HG03135 (cell line): Measurements from ENCODE around the gene SMAD6.

Experiments
- ATAC-seq: cut with Tn5 transposase; IDR thresholded peaks from one replicate; pipeline ENCODE4 v1.9.1; 2021; ENCODE audit warnings: mild to moderate bottlenecking, moderate library complexity; ENCODE audit not compliant: unreplicated experiment

Gene SMAD6

GRCh38 chr15:66771351-66771650, 69.3 kb downstream of the SMAD6 start:
- no peak for ATAC-seq

- ATAC-seq, result no peak
Observed at GRCh38 chr15:66772604-66773128, 70.6 kb downstream of the SMAD6 start.

DNA sequence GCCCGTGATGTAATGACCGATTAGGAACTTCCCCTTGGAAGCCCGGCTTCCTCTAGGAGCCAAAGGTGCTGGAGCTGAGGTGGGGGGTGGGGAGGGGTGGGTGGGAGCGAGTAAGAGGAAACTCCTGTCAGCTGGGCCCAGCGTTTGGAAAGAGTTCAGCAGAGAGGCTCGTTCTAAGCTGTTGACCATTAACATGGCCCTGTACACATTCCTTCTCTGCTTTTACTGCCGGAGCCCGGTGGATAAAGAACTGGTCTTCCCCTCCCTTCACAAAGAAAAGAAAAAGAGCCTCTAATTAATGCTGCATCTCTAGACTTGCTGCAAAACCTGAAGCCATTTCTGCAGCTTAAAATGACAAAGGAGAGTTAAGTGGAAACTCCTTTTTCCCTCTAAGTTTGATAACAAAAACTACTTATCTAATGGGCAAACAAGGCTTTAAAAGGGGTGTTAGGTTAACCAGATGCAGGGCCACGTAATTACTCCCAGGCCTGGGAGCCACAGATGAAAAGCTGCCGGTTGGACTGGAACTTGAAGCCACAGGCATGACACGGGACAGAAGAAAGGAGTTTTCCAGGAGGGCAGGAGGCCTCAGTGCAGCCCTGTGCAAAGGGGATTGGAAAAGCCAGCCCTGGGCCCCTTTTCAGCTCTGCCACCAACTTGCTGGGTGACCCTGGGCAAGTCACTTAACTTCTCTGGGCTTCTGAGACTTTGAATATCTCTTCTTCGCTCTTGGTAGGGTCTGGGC, 71.3 kb downstream of the SMAD6 start:
- ATAC-seq, result no peak

- ATAC-seq, result no peak
Observed at GRCh38 chr15:66774001-66774814, 72.2 kb downstream of the SMAD6 start.

DNA sequence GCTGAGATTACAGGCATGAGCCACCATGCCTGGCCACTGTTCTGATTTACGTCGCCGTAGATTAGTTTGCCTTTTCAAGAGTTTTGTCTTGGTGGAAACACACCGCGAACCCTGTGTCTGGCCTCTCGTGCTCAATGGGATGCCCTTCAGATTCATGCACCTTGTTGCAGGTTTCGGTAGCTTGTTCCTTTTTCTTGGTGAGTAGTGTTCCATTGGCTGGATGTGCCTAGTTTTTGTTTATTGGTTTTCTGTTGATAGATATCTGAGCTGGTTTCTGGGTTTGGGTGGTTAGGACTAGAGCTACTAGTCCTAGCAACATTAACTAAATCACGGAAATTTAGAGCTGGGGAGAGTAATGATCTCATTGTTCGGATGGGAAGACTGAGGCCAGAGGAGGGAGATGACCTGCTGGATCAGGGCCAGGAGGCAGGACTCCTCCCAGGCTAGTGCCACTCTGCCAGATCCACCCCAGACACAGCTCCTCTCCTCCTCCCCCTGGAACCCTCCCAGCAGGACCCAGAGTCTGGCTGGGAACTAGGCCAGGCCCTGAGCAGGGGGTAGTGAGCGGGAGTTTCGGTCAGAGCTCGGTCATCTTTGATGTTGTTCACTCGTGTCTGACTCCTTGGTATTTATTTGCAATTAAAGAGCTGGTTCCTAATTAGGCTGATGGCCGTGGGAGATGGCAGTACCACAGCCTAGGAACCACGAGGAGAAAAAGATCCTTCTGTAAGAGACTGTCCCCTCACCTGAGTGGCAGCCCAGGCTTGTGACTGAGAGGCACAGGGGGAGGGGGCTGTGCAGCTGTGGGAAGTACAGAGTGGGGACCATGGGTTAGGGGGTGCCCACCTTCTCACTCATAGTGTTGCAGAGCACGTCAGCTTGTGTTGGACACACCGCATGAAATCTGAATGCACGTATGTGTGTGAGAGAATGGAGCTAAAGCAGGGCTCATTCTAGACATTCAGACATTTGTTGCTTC, 73.4 kb downstream of the SMAD6 start:
- ATAC-seq, result no peak

- no peak for ATAC-seq
Observed at GRCh38 chr15:66777054-66777453, 75.0 kb downstream of the SMAD6 start.

DNA sequence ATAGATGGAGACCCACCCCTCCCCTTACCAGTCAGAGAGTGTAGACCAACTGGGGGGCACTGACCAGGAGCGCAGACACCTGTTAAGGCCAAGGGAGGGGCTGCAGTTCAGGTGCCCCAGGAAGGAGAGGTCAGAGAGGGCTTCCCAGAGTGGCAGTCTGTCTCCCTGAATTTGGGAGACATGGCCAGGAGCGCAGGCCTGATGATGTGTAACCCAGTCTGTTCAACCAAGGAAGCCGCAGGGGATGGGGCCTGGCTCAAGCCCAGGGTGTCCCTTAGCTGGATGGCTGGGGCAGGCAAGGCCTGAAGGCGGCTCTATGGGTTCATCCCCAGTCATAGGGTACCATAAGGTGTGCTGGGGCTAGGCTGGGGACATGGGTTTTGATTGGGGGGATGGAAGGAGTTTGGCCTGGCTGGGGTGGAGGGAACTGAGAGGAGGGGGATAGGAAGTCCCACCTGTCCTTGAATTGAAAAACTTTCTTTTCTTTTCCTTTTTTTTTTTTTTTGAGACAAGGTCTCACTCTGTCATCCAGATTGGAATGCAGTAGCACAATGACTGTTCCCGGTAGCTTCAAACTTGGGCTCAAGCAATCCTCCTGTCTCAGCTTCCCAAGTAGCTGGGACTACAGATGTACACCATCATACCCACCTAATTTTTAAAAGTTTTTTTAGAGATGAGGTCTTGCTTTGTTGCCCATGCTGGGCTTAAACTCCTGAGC, 75.7 kb downstream of the SMAD6 start:
- ATAC-seq, result no peak

DNA sequence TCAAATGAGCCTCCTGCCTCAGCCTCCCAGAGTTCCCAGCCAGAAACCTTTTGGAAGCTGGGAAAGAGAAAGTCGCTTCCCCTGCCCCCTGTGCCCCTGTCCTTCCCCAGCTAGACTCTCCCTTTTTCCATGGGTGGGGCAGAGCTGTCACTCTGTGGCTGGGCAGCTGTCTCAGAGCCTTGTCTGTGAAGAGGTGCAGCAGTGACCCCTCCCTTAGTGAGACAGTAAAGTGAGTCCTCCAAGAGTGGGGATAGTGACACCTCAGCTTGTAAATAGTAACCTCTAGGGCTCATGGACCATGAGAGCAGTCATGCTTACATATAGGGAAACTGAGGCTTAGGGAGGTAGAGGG, 76.3 kb downstream of the SMAD6 start:
- no peak for ATAC-seq

DNA sequence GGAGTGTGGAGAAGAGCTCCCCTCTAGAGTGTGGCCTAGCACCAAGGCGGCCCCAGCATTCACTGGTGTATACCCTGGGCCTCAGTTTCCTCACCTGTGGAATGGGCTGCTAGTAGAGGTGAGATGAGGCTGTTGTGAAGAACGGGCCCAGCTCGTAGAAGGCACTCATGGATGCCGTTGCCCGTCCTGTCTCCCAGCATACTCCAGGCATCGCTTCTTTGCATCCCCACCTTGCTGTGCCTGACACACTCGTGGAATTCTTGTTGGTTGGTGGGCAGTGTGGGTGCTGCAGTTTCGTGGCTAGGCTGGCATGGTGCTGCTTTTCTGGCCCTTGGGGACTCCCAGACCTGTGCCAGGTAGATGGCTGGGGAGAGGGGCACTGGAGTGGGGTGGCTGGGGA, 76.7 kb downstream of the SMAD6 start:
- no peak for ATAC-seq

GRCh38 chr15:66779331-66780009, 77.4 kb downstream of the SMAD6 start:
- no peak for ATAC-seq

DNA sequence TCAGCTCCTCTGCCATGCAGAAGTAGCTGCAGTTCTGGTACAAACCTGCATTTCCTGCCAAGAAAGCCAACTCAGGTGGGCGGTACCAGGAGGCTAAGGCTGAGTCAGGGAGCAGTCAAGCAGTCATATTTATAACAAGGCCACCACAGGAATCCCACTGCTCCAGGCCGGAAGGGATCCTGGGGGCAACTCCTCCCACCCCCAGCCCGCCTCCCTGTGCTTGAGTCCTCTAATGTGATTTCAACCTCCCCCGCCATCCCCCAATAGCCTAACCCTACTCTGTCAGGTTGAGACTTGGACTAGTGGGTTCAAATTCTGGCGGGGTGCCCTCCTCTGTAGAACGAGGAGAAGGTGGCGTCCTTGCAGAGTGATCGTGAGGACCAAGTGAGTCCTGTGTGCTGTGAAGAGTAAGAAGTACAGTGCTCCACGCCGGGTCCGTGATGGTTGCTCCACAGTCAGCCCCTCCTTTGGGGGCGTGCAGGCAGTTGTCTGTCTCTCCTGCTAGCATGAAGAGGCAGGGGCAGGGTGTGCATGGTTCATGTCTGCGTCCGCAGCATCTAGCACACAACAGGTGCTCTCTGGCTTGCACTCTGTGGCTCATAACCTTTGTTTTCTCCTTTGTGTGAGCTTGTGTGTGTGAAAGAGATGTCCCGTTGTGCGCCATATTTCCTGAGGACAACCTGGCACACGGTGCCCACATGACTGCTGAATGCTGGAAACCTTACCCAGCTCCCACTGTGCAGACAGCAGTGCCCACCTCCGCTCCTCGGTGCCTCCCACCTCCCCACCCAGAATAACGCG, 78.3 kb downstream of the SMAD6 start:
- no peak for ATAC-seq

DNA sequence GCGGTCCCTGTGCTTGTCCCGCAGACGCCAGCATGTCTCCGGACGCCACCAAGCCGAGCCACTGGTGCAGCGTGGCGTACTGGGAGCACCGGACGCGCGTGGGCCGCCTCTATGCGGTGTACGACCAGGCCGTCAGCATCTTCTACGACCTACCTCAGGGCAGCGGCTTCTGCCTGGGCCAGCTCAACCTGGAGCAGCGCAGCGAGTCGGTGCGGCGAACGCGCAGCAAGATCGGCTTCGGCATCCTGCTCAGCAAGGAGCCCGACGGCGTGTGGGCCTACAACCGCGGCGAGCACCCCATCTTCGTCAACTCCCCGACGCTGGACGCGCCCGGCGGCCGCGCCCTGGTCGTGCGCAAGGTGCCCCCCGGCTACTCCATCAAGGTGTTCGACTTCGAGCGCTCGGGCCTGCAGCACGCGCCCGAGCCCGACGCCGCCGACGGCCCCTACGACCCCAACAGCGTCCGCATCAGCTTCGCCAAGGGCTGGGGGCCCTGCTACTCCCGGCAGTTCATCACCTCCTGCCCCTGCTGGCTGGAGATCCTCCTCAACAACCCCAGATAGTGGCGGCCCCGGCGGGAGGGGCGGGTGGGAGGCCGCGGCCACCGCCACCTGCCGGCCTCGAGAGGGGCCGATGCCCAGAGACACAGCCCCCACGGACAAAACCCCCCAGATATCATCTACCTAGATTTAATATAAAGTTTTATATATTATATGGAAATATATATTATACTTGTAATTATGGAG, 79.1 kb downstream of the SMAD6 start:
- no peak for ATAC-seq

DNA sequence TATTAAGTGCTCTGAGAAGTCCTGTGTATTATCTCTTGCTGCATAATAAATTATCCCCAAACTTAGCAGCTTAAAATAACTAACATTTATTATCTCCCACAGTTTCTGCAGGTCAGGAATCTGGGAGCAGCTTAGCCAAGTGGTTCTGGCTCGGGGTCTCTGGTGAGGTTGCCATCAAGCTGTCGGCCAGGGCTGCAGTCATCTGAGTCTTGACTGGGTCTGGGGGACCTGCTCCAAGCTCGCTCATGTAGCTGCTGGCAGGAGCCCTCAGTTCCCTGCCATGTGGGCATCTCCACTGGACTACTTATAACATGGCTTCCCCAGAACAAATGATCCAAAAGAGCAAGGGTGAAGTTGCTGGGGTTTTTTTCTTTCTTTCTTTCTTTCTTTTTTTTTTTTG, 80.7 kb downstream of the SMAD6 start:
- no peak for ATAC-seq

DNA sequence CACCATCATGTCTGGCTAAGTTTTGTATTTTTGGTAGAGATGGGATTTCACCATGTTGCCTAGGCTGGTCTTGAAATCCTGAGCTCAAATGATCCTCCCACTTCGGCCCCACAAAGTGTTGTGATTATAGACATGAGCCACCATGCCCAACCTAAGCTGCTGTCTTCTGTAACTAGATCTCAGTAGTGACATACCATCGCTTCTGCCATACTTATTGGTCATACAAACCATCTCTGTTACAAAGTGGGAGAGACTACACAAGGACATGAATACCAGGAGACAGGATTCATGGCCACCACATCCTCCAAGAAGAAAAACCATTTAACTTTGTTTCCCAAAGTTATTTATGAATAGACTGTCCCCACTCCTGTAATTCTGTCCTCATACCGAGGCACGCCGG, 81.3 kb downstream of the SMAD6 start:
- no peak for ATAC-seq

DNA sequence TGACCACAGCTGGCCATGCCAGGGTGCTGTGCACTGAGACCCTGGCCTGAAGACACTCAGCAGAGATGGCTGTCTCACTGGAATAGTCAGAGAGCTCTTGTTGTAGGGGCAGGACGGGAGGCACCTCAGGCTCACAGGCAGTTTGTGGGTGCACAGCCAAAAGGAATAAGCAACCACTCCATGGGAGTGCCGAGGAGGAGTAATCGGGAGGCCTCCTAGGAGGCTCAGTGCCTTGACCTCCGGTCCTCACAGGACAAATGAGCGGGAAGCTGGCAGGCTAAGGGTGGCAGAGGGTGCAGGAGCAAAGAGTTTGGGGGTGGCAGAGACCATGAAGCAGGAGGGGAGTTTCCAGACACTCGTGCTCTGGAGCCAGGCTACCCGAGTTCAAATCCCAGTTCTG, 81.7 kb downstream of the SMAD6 start:
- ATAC-seq, result no peak

DNA sequence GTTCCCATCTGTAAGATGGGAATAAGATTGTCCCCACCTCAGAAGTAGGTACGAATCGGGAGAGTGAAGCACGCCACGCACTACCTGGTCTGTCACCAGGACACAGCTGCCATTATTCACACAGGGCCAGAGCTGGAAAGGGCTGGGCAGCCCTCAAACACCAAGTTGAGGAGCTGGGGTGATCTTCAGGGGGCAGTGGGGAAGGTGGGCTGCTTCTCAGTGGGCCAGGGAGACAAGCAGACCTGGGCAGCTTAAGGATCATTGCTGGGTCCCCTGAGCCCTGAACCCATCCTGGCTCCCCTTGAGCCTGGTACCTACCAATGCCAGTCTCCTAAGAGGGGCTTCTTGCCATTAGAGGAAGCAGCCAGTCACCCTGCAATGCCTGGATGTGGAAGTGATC, 82.1 kb downstream of the SMAD6 start:
- no peak for ATAC-seq

- ATAC-seq, result no peak
Observed at GRCh38 chr15:66785637-66786036, 83.6 kb downstream of the SMAD6 start.

- ATAC-seq, result no peak
Observed at GRCh38 chr15:66786222-66786621, 84.2 kb downstream of the SMAD6 start.
